Panc1 (cell line): ENCODE measurements around the gene GRIN3B. TPM values are rescaled to one million over a fixed set of nuclear protein-coding genes. Genes with fewer than 3 reads are reported as not detected.

ENCODE experiments used
- ATAC-seq: fragments of 200-7000 bp; cut with Tn5 transposase; 2 replicates; pipeline ENCODE4 v1.9.1; 2020; ENCODE audit warnings: mild to moderate bottlenecking, moderate library complexity
- BruUV-seq: library from RNA; stranded (reverse); fragments of 400-500 nt; replicated peaks from 2 replicates; lab custom pipeline; 2021; lab: Mats Ljungman, UMichigan
- CTCF ChIA-PET: fragments of 300-600 bp; sonication (Branson Sonifier 250); formaldehyde crosslinking; loops from one replicate; lab custom pipeline; 2022; ENCODE audit warnings: antibody characterized with exemption; lab: Charles Lee
- POLR2A ChIA-PET: fragments of 300-600 bp; sonication (Branson Sonifier 250); formaldehyde crosslinking; loops from one replicate; lab custom pipeline; 2022; ENCODE audit warnings: antibody characterized with exemption; lab: Charles Lee
- DNase-seq: peaks from one replicate; pipeline ENCODE4 v3.0.0-alpha.2; 2010; ENCODE audit warnings: low read depth, low spot score
- H3K27ac ChIP-seq: 2 replicates; pipeline ENCODE4 v1.5.1; 2011; ENCODE audit warnings: mild to moderate bottlenecking, low read length, inconsistent platforms
- H3K27me3 ChIP-seq: fragments of 200-500 bp; sonication (Bioruptor generic); 2 replicates; pipeline ENCODE4 v1.6.0; 2014; ENCODE audit warnings: low read length, inconsistent platforms; ENCODE audit not compliant: control insufficient read depth, insufficient read depth
- H3K36me3 ChIP-seq: fragments of 200-500 bp; sonication (Bioruptor generic); 2 replicates; pipeline ENCODE4 v1.5.1; 2014; ENCODE audit warnings: inconsistent platforms, mild to moderate bottlenecking, low read length, moderate library complexity; ENCODE audit not compliant: control insufficient read depth, insufficient read depth
- H3K4me1 ChIP-seq: 2 replicates; pipeline ENCODE4 v1.5.1; 2011; ENCODE audit warnings: inconsistent platforms, mild to moderate bottlenecking, low read length, moderate library complexity; ENCODE audit not compliant: control insufficient read depth, insufficient read depth
- H3K4me3 ChIP-seq, 2 experiments: 2 replicates each; pipeline ENCODE4 v1.5.1; 2011 to 2012; ENCODE audit warnings: low read depth in 2 of 2, low read length in 2 of 2, mild to moderate bottlenecking in 2 of 2, inconsistent platforms in 1 of 2, moderate library complexity in 1 of 2
- H3K9me3 ChIP-seq: fragments of 200-500 bp; sonication (Bioruptor generic); 2 replicates; pipeline ENCODE4 v1.5.1; 2014; ENCODE audit warnings: low read depth, mild to moderate bottlenecking, inconsistent platforms, low read length, moderate library complexity; ENCODE audit not compliant: control insufficient read depth, insufficient read depth
- CTCF ChIP-seq: fragments of 450-650 bp; IDR thresholded peaks from 2 replicates; pipeline ENCODE4 v1.5.1; 2017; ENCODE audit warnings: mild to moderate bottlenecking
- POLR2AphosphoS5 ChIP-seq: IDR thresholded peaks from 2 replicates; pipeline ENCODE4 v1.6.1; 2012; ENCODE audit warnings: mild to moderate bottlenecking, low read depth, low read length, moderate library complexity
- REST ChIP-seq, 2 experiments: IDR thresholded peaks; 2 replicates each; pipeline ENCODE4 v1.6.1; 2011 to 2012; ENCODE audit warnings: low read depth in 2 of 2, control low read depth in 1 of 2, low read length in 1 of 2, mild to moderate bottlenecking in 1 of 2, moderate library complexity in 1 of 2; ENCODE audit not compliant: insufficient read depth in 1 of 2
- SIN3A ChIP-seq: IDR thresholded peaks from 2 replicates; pipeline ENCODE4 v1.6.1; 2012; ENCODE audit warnings: low read depth, mild to moderate bottlenecking, low read length, moderate library complexity, borderline replicate concordance; ENCODE audit not compliant: insufficient read depth
- TCF7L2 ChIP-seq: IDR thresholded peaks from 2 replicates; pipeline ENCODE4 v1.6.1; 2011; ENCODE audit warnings: mild to moderate bottlenecking, low read depth, low read length, inconsistent platforms
- in situ Hi-C: cut with HindIII; loops from 2 replicates; pipeline ENCODE4 v1.10.0; 2016; ENCODE audit warnings: low sequenced_read_pairs, low pct_unique_long_range_greater_than_20kb
- intact Hi-C: fragments of 100-400 bp; cut with micrococcal nuclease; formaldehyde crosslinking; loops from one replicate; pipeline ENCODE4 v1.10.0; 2022; ENCODE audit not compliant: unreplicated experiment
- total RNA-seq: library from RNA; stranded (reverse); gene quantifications from one replicate; pipeline ENCODE4 v1.2.1, GENCODE V29; 2021; ENCODE audit not compliant: unreplicated experiment

Gene GRIN3B
- total RNA-seq, 1 experiment from 2014 or later = 4.6 TPM

- POLR2A ChIA-PET = no interaction called here
- peaks cover 23% of the 10 kb centered on the region for H3K4me1 ChIP-seq
- H3K27me3 ChIP-seq = no peaks in the 10 kb centered on the region
- CTCF ChIA-PET = no interaction called here
- no TSS peak for BruUV-seq
- 0 out of 2 replicates have a peak overlapping the region, but pooled peaks have one; percentile 23 for H3K27ac ChIP-seq
- no peaks in the 10 kb centered on the region for H3K36me3 ChIP-seq
- intact Hi-C loops = no loop called here
- no peak for DNase-seq
- in situ Hi-C loops = no loop called here
- no peak for ATAC-seq
- TF ChIP-seq SIN3A (no peak), CTCF (no peak), REST (IDR thresholded peaks at IDR 0.05; ENCODE audit: insufficient read depth in 1 of 2, low read depth in 2 of 2, low read length in 1 of 2) (no peak), POLR2AphosphoS5 (no peak), TCF7L2 (no peak)
- H3K9me3 ChIP-seq = no peaks in the 10 kb centered on the region
- no peak overlapping the region for H3K4me3 ChIP-seq
Measured at GRCh38 chr19:952680-953444, 47.4 kb upstream of the GRIN3B start.

GRCh38 chr19:953445-954271 lies 46.6 kb upstream of the GRIN3B start:
- ATAC-seq (no peak), DNase-seq (no peak)
- H3K27me3 ChIP-seq = no peaks in the 10 kb centered on the region
- intact Hi-C loops (no loop called here), in situ Hi-C loops (no loop called here)
- POLR2A ChIA-PET = no interaction called here
- H3K9me3 ChIP-seq = no peaks in the 10 kb centered on the region
- CTCF ChIA-PET = no interaction called here
- H3K36me3 ChIP-seq = no peaks in the 10 kb centered on the region
- TF ChIP-seq SIN3A (no peak), TCF7L2 (no peak), REST (IDR thresholded peaks at IDR 0.05; ENCODE audit: insufficient read depth in 1 of 2, low read depth in 2 of 2, low read length in 1 of 2) (no peak), POLR2AphosphoS5 (no peak), CTCF (no peak)
- H3K4me3 ChIP-seq = no peak overlapping the region
- H3K27ac ChIP-seq = no peak overlapping the region
- no TSS peak for BruUV-seq
- H3K4me1 ChIP-seq = peaks cover 23% of the 10 kb centered on the region
